Smooth muscle cell of the brain vasculature (primary cell): Measurements from ENCODE around the gene IL31RA.
A peak's percentile ranks its signal among the peaks of the same experiment; 100 is the strongest.
"Not testable (repeated sequence)": the region's sequence is repeated elsewhere in the genome, so short reads cannot be mapped to it uniquely, and the experiment has no call there.

Source experiments
- DNase-seq: peaks from one replicate; pipeline ENCODE4 v3.0.0-alpha.2; 2012; ENCODE audit warnings: low read depth, low spot score

The IL31RA gene

DNA sequence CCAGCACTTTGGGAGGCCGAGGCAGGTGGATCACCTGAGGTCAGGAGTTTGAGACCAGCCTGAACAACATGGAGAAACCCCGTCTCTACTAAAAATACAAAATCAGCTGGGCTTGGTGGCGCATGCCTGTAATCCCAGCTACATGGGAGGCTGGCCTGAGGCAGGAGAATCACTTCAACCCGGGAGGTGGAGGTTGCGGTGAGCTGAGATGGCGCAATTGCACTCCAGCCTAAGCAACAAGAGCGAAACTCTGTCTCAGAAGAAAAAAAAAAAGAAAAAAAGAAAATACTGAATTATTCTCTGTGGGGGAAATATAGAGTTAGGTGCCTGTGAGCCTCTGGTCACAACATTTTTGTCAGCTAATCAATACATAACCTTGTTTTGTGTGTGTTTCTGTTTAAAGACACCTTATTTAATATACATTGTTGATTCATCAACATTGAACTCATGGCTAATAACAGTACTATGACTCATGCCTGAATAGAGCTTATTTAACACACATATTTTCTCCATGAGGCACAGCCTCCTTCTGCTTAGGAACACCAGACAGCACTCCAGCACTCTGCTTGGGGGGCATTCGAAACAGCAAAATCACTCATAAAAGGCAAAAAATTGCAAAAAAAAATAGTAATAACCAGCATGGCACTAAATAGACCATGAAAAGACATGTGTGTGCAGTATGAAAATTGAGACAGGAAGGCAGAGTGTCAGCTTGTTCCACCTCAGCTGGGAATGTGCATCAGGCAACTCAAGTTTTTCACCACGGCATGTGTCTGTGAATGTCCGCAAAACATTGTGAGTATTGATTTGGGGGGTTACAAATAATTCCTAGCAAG lies at the start of gene IL31RA:
TSS of gene IL31RA (plus strand) at position 519 of the 836 bp plus-strand sequence. CDS start at position 733, 214 bp downstream.
- DNase-seq = peak; percentile 72

DNA sequence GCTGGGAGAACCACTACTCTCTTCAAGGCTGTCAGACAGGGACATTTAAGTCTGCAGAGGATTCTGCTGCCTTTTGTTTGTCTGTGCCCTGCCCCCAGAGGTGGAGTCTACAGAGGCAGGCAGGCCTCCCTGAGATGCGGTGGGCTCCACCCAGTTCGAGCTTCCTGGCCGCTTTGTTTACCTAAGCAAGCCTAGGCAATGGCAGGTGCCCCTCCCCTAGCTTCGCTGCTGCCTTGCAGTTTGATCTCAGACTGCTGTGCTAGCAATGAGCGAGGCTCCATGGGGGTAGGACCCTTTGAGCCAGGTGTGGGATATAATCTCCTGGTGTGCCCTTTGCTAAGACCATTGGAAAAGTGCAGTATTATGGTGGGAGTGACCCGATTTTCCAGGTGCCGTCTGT lies 42.3 kb upstream of the IL31RA start:
- DNase-seq = not testable (repeated sequence)

DNA sequence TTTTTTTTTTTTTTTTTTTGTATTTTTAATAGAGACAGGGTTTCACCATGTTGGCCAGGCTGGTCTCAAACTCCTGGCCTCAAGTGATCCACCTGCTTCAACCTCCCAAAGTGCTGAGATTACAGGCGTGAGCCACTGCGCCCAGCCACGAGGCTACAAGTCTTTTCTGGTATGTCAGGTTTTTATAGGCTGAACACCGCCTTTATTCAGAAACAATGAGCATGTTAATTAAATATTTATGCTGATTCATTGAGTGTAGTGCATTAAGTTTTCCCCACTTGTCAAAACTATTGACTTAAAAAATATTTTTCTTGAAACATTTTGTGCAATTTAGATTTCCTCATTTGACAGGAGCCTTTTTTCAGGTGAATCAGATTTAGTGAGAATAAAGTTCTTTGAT lies 35.2 kb upstream of the IL31RA start:
- DNase-seq = not testable (repeated sequence)

DNA sequence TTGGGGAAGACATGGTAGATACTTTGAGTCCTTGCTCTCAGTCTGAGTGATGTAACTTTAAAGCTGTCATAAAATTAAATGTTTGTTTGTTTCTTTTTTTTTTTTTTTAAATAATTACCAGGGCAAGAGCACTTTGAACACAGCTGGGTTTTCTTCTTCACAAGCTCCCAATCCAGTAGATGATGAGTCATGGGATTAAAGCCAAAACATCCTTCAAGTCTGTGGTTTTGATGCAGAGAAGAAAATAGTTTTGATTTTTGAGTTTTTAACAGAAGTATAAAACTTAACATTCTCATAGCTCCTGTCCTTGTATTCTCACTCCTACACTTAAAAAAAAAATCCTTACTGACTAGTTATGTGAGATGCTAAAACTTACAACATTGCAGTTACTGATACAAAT lies 34.8 kb upstream of the IL31RA start:
- peak; percentile 82 for DNase-seq

DNA sequence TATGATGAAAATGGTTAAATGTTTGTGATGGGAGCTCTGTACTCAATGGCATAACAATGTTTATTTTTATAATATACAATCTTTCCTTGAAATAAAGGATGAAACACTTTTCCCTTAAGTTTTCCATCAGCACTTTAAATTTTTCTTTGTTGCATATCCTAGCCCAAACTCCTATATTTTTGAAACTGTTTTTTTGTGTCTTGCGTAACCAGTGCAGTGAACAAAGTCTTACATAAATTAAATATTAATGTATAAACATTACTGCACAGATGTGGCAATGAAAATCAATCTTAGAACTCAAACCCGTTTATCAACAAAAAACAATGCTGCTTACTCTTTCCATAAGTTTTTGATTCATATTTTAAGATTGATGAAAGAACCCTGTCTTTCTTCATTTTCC lies 34.1 kb upstream of the IL31RA start:
- DNase-seq = no peak

DNA sequence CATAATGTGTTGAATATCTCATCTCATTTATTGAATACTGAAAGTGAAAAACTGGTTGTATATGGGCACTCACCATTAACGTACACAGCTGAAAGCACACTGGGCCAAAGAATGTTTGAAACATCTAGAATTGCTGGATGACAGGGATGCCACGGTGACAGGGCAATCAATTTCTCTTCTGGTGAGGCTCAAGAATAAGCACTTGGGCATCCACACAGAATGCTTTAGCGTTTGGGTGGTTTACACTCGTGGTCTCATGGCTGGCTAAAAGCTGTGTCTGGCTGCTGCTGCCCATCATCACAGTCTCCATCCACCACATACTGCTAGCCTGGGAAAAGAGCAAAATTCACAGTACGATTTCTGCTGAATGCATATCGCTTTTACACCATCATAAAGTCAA lies 30.7 kb upstream of the IL31RA start:
- DNase-seq = no peak

DNA sequence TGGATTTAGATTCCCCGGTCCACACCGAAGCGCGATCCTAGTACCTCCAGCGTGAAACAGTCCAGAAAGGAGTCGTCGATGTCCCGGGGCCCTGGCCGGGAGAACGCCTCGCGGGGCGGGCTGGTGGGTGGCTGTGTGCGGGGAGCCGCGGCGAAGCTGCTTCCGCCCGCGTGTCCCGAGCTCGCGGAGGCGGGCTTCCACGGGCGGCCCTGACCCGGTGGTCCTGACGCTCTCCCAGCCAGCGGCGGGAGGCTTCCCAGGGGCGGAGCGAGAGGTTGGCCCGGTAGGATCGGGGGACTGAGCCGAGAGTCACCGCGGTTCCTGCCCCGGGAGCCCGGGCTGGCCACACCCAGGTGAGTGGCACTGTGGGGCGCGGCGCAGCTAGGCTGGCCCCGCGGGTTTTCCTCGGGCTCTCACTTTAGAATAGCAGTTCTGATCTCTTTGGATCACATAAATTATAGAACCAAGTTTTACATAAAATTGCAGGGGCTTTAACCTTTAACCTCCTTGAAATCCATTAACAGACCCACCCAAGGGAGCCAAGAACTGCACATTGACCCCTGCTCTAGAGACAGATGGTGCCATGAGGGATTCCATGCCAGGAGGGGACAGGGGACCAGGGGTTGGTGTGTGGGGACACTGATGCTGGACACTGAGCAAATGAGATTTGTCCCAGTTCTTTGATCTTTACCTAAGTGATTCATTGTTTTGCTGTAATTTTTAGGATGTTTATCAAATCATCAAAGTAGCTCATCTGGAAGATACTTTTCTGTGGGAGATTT lies 29.2 kb upstream of the IL31RA start:
- no peak for DNase-seq

DNA sequence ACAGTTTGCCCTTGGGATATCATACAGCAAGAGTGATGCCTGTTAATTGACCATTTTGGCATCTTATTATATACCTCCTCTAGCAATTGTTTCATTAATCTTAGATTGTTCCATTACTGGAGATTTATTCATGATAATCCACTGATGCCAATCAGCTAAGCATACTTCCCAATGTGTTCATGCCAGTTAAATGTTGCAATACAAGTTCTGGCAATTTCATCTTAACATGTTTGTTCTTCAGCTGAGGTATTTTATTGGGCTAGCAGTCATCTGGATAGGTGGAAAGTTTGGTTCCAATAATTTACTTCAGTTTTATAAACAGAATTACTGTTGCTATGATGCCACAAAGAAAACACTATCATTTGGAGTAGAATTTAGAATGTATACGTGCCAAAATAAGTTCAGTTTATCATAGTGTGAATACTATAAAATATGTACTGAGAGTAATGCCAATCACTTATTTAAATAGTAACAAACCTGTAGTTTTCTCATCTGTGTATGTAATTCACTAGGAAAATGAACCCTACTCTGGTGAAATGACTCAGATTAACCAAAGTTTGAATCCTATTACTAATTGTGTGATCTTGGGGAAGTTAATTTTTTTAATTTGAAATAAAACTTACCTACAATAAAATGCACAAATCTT lies 27.9 kb upstream of the IL31RA start:
- no peak for DNase-seq

DNA sequence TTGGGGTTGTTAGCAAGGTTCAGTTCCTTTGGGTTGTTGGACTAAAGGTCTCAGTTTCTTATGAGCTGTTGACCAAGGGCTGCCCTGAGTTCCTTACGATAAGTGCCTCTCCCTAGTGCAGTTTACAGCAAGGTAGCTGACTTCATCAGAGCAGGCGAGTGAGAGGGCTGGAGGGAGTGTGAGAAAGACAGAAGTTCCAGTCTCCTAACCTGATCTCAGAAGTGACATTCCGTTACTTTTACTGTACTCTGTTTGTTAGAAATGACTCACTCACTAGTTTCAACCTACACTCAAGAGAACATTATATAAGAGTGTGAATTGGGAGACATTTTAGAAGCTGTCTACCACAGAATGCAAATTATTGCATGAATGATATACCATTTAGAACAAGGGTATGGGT lies 21.2 kb upstream of the IL31RA start:
- DNase-seq = no peak

DNA sequence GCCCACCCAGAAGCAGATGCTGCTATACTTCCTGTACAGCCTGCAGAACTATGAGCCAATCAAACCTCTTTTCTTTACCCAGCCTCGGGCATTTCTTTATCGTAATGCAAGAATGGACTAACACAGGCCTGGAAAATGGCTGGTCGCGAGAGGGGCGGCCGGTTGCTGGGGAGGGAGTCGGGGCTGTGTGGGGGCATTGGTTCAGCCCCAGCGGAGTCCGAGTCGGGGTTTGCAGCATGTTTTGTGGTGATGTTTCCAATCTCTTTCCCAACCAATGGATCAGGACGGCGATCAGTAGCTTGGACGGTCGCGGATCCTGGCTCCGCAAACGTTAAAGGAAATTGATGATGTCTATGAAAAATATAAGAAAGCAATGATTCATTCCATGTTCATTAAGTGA lies 18.7 kb upstream of the IL31RA start:
- no peak for DNase-seq

DNA sequence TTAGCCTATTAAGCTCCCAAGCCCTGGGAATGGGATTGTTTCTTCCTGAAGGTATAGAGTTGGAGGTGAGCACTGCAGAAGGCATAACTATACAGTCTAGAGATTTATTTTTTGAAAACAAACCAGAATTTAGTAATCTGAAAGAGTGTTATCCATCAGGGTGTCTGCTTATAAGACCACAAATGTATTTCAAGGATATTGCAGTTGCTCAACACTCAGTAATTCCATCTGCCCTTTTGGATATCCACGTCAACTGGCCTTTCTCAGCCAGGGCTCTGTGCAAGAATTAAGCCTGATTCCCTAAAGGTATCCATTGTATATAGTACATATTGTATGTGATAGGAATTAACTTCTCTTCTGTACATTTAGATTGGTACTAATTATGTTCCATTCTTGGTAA lies 15.0 kb upstream of the IL31RA start:
- DNase-seq = no peak

DNA sequence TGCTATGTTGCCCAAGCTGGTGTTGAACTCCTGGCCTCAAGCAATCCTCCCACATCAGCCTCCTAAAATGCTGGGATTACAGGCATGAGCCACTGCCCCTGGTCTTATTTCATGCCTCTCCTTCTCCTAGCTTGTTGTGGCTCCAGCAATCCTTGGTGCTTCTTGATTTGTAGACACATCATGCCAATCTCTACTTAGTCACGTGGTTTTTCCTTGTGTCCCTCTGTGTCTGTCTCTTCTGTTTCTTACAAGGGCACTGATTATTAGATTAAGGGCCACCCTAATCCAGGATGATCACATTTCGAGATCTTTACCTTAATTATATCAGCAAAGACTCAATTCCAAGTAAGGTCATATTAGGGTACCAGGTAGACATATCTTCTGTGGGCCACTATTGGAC lies 9.2 kb upstream of the IL31RA start:
- DNase-seq = no peak

DNA sequence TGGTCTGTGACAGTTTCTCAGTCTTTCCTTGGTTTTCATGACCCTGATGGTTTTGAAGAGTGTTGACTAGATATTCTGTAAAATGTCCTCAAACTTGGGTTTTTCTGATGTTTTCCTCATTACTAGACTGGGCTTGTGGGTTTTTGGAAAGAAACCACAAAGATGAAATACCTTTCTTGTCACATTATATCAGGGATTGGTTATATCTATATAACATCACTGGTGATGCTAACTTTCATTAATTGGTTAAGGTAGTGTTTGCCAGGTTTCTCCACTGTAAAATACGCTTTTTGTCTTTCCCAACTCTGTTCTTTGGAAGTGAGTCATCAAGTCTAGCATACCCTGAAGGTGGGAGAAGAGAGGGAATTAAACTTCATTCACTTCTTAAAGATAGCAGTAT lies 3.3 kb upstream of the IL31RA start:
- no peak for DNase-seq

DNA sequence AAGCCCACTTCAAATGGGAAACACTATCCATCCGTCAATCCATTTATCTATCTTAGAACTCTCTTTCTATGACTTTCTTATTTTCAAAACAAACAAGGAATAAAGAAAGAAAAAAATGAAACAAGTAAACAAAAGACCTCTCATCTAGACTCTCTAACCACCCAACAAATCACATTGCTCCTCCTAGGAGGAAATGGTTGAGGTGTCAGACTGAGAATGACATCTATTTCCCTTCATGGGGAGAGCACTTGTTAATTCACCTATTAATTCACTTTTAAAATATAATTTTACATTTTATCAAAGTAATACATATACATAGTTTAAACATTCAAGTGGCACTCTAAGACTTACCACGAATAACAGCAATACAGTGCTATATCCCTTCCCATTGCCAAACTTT lies 2.4 kb upstream of the IL31RA start:
- DNase-seq = no peak

DNA sequence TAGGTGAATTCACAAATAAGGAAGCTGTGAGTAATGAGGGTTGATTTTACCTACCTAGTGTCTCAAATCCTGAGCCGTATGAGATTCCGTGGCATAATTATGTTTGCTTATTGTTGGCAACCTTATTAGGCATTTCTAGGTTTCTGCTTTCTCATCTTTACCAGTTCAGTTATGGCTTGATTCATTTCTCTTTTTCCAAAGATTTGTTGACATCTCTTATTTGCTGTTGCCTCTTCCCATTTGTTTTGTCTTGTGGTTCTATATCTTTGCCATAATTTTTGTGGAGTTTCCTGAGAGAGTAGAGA lies 470 bp downstream of the IL31RA start:
- DNase-seq = no peak

DNA sequence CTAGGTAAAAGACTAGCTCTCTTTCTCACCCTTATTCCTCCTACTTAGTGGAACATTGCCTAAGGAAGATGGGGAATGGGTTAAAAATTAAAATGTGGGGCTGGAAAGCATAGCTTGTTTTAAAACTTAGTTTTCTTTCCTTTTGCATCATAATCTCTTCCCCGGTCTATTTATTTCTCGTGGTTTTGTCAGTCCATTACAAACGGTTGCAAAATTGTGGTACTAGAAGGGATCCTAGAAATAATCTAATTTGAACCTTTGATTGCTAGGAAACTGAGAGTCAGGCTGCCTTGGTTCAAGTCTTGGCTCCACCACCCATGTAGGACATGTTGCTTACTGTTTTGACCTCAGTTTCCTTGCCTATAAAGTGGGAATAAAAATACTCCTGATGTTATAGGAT lies 1.3 kb downstream of the IL31RA start:
- no peak for DNase-seq

DNA sequence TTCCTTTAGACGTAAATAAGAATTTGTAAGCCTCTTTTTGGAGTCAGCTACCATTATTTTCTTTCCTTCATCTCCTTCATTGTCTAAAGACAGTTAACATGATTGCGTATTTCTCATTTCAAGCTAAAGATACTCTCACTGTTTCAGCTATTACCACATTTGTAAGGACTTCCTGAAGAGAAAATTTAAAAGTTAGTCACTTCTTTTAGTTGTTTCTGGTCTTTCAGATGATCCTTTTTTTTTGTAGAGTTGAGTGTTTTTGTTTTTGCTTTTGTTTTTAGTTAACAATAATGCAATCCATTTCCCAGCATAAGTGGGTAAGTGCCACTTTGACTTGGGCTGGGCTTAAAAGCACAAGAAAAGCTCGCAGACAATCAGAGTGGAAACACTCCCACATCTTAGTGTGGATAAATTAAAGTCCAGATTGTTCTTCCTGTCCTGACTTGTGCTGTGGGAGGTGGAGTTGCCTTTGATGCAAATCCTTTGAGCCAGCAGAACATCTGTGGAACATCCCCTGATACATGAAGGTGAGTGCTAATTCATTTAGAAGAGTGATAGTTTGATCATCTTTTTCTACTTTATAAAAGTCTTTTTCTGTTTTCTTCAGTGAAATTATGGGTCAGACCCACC lies 2.0 kb downstream of the IL31RA start:
- no peak for DNase-seq

DNA sequence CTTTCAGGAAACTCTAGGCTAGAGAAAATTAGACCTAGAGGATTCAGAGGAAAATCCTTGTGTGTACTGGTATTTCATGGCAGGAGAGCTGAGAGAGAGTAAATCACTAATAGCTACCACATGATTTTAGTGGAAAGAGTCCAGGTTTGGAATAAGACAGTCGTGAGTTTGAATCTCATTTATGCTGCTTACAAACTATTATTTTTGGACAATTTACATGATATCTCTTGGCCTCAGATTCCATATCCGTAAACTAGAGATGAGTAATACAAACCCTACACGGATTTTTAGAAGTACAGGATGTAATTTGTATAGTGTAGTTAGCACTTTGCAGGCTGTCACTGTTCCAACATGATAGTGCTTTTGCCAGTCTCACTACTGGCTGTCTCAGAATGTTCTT lies 2.7 kb downstream of the IL31RA start:
- no peak for DNase-seq

DNA sequence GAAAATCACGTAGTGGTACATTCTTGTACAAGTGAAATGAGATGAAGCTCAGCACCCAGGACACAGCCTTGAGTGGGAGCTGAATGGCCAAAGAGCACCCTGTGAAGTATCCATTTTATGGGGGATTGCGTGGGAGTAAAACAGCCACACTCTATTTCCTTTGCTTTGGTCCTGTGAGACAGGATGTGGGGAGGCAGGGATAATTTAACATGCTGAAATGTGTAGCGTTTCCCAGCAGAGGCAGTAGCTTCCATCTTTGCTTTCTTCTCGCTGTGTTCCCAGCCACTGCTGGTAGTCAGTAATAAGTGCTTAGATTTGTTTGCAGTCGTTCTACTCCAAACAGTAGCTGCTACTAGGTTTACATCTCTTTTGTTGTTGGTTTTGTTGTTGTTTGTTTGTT lies 4.4 kb downstream of the IL31RA start:
- DNase-seq = no peak

DNA sequence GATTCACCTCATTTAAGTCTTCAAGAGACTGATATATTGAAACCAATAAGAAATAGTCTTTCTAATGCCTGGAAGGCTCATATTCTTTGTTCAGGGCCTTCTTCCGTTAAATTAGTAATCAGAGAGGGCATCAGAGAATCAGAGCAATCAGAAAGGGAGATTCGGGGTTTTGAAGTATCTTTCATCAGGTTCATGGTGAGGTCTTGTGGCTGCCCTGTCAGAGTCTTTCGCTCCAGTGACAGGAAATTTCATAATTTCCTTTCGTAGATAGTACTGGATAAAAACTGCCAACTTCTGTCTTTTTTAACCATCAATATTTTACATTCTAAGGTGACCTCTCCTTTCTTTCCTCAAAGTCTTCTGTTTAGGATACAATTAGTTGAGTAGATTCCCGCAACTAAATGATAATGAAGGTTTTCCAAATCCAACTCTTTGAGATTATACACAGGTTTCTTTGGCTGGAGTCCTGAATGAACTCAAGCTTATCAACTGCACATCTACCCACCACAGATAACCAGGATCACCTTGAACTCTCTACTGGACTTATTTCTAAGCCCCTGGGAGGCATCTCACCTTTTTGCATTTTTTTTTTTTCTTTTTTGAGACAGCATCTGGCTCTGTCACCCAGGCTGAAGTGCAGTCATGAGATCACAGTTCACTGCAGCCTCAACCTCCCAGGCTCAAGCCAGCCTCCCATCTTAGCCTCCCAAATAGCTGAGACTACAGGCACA lies 5.5 kb downstream of the IL31RA start:
- DNase-seq = no peak

DNA sequence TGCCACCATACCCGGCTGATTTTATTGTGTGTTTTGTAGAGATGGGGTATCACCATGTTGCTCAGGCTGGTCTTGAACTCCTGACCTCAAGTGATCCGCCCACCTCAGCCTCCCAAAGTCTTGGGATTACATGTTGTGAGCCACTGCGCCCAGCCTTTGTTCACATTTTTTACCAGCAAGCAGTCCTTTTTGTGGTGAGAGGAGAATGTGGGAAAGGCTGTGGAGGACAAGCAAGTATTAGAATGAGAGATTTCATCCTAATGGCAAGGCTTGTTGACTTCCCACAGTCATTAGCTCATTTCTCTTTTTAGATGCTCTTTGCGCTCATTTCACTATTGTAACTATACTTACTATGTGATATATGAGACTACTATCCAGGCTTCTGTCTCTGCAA lies 6.1 kb downstream of the IL31RA start:
- no peak for DNase-seq

DNA sequence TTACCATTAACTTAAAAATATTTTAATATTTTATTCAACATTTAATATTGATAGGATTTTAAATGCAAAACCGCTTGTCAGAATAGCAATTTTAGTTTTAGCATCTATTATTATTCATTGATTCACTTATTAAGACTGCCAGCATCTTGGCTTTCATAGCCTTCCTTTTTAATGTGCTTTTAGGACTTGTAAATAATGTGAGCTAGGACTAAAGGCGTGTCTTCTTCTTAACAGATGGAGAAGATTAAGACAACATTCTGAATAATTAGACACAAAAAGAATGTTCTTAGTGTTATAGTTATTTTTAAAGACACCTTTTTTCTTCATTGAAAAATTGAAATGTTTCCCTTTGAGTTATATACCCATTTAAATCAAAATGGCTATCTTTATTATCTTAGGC lies 6.9 kb downstream of the IL31RA start:
- no peak for DNase-seq
